Measurements from ENCODE around the gene GOT1. TPM values are rescaled to one million over a fixed set of nuclear protein-coding genes. Genes with fewer than 3 reads are reported as not detected.

GOT1 gene
- total and polyA plus RNA-seq, 2 donors from 2014 or later: 73.2 to 241 TPM

DNA sequence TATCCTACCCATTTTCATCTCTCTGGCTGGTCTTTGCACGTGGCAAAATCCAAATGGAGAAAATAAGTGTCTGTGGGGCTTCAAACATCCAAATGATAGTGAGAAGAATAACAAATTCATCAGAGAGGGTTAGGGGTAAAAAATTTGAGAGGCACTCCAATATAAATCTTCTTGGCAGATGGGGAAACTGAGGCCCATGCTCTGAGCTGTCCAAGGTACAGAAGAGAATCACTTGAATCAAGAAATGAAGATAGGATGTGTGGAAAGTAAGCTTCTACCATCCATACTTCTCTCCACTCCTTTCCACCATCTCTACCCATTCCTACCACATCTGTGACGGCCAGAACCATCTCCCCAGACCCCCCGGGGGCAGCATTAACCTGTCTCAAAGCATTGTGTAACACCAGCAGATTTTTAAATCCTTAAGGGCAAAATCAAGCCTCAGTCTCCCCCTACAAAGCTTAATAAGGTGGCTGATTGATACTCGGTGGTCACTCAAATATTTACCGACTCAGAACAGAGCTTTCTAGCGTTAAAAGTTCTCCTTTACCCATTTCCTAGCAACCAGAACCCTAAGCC, 818 bp downstream of the GOT1 start:
- Histone ChIP-seq H3K9ac (ENCODE audit: low read length in 3 of 3) (peak overlapping the region; percentile 81 to 95 (median 94)), H3K27me3 (ENCODE audit: control insufficient read depth, insufficient read depth, low read length) (no peaks in the 10 kb centered on the region), H3K36me3 (ENCODE audit: control insufficient read depth in 2 of 3, insufficient read depth in 3 of 3, low read length in 3 of 3) (peaks cover 2 to 15% (median 8%) of the 10 kb centered on the region in 3 donors), H3K27ac (ENCODE audit: low read depth in 2 of 2, low read length in 2 of 2) (peak overlapping the region; percentile 94 to 96), H3K4me1 (ENCODE audit: control insufficient read depth in 2 of 3, insufficient read depth in 2 of 3, low read depth in 1 of 3, low read length in 3 of 3) (peaks cover 0 to 27% (median 16%) of the 10 kb centered on the region in 3 donors), H3K9me3 (ENCODE audit: control insufficient read depth in 2 of 3, insufficient read depth in 1 of 3, low read length in 3 of 3) (no peaks in the 10 kb centered on the region), H3K4me3 (ENCODE audit: low read length in 3 of 3) (peak overlapping the region; percentile 69 to 98 (median 92))
- no peak for DNase-seq
- intact Hi-C loops (cut with DNase I): loop anchor here (10.0 kb wide), 1 partner anchor 185 kb away; no protein-coding TSS in a partner anchor
- TF ChIP-seq, protein P1, sequence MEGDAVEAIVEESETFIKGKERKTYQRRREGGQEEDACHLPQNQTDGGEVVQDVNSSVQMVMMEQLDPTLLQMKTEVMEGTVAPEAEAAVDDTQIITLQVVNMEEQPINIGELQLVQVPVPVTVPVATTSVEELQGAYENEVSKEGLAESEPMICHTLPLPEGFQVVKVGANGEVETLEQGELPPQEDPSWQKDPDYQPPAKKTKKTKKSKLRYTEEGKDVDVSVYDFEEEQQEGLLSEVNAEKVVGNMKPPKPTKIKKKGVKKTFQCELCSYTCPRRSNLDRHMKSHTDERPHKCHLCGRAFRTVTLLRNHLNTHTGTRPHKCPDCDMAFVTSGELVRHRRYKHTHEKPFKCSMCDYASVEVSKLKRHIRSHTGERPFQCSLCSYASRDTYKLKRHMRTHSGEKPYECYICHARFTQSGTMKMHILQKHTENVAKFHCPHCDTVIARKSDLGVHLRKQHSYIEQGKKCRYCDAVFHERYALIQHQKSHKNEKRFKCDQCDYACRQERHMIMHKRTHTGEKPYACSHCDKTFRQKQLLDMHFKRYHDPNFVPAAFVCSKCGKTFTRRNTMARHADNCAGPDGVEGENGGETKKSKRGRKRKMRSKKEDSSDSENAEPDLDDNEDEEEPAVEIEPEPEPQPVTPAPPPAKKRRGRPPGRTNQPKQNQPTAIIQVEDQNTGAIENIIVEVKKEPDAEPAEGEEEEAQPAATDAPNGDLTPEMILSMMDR (IDR thresholded peaks at IDR 0.05; ENCODE audit: borderline replicate concordance, extremely low read depth, insufficient read depth): no peak
- FAIRE-seq: no peak

DNA sequence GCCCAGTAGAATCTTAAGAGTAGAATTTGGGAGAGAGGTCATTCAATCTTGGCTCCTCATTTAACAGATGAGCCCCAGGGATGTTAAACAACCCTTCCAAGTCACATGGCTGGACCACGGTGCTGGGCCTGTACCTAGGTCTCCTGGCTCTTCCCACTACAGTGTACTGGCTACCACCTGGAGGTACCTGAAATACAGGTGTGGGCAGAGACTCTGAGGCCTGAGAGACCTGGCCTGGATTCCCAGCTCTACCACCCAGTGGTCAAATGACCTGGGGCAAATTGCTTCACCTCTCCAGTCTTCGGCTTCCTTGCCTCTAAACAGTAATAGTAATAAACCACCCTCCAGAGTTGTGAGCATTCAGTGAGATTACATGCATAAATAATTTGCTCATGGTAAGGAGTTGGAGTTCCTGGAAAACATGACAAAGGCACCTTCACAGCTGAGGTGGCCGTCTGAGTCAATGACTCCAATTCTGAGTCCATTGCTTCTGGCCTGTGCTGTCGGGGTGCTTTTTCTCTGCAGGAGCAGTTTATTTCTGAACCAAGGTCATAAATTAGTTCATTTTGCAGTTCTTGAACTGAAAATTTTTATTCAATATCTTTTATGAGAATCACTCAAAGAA, 2.7 kb downstream of the GOT1 start:
- peaks cover 2 to 17% (median 4%) of the 10 kb centered on the region in 3 donors for H3K36me3 ChIP-seq (ENCODE audit: control insufficient read depth in 2 of 3, insufficient read depth in 3 of 3, low read length in 3 of 3)
- H3K4me1 ChIP-seq (ENCODE audit: control insufficient read depth in 2 of 3, insufficient read depth in 2 of 3, low read depth in 1 of 3, low read length in 3 of 3): peaks cover 0 to 29% (median 14%) of the 10 kb centered on the region in 3 donors
- FAIRE-seq (no peak), DNase-seq (no peak)
- TF ChIP-seq, protein P1 (IDR thresholded peaks at IDR 0.05; ENCODE audit: borderline replicate concordance, extremely low read depth, insufficient read depth): no peak
- intact Hi-C loops (cut with DNase I): loop anchor here (10.0 kb wide), 1 partner anchor 187 kb away; no protein-coding TSS in a partner anchor
- H3K9ac ChIP-seq (ENCODE audit: low read length in 3 of 3): peak overlapping the region in 1 of 3 donors; percentile 43
- no peaks in the 10 kb centered on the region for H3K9me3 ChIP-seq (ENCODE audit: control insufficient read depth in 2 of 3, insufficient read depth in 1 of 3, low read length in 3 of 3)
- no peaks in the 10 kb centered on the region for H3K27me3 ChIP-seq (ENCODE audit: control insufficient read depth, insufficient read depth, low read length)
- peak overlapping the region in 2 of 3 donors; percentile 49 to 98 for H3K4me3 ChIP-seq (ENCODE audit: low read length in 3 of 3)
- H3K27ac ChIP-seq (ENCODE audit: low read depth in 2 of 2, low read length in 2 of 2): peak overlapping the region; percentile 56 to 68

DNA sequence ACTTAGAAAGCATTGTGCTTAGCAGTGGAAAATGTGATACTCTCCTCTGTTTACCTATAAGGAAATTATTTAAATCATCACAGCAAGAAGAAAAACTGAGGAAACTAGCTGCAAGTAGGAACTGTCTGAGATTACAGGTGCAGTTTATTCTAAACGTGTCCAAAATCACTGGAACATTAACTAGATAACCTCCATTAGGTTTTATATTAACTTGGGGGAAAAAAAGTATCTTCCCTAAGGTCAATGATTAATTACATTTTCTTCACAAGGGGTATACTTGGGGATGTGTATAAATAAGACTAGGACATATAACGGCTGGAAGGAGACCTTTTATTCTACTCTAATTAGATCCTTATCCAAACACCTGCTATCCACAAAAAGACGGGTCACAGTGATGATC, 3.7 kb downstream of the GOT1 start:
- H3K4me1 ChIP-seq (ENCODE audit: control insufficient read depth in 2 of 3, insufficient read depth in 2 of 3, low read depth in 1 of 3, low read length in 3 of 3): peaks cover 0 to 21% (median 12%) of the 10 kb centered on the region in 3 donors
- H3K4me3 ChIP-seq (ENCODE audit: low read length in 3 of 3): peak overlapping the region in 2 of 3 donors; percentile 28 to 37
- peaks cover 2 to 17% (median 4%) of the 10 kb centered on the region in 3 donors for H3K36me3 ChIP-seq (ENCODE audit: control insufficient read depth in 2 of 3, insufficient read depth in 3 of 3, low read length in 3 of 3)
- H3K9me3 ChIP-seq (ENCODE audit: control insufficient read depth in 2 of 3, insufficient read depth in 1 of 3, low read length in 3 of 3): no peaks in the 10 kb centered on the region
- no peak overlapping the region for H3K27ac ChIP-seq (ENCODE audit: low read depth in 2 of 2, low read length in 2 of 2)
- FAIRE-seq (peak; percentile 90), DNase-seq (peak in 1 of 5 donors; percentile 38)
- no peaks in the 10 kb centered on the region for H3K27me3 ChIP-seq (ENCODE audit: control insufficient read depth, insufficient read depth, low read length)
- TF ChIP-seq, protein P1 (IDR thresholded peaks at IDR 0.05; ENCODE audit: borderline replicate concordance, extremely low read depth, insufficient read depth): no peak
- intact Hi-C loops (cut with DNase I): loop anchor here (10.0 kb wide), 1 partner anchor 188 kb away; no protein-coding TSS in a partner anchor
- H3K9ac ChIP-seq (ENCODE audit: low read length in 3 of 3): no peak overlapping the region

All from kidney (tissue), 14 donors.